Panc1 (cell line): Measurements from ENCODE around the gene TP63.

Source experiments
- CTCF ChIP-seq: fragments of 450-650 bp; IDR thresholded peaks from 2 replicates; pipeline ENCODE4 v1.5.1; 2017; ENCODE audit warnings: mild to moderate bottlenecking
- POLR2AphosphoS5 ChIP-seq: IDR thresholded peaks from 2 replicates; pipeline ENCODE4 v1.6.1; 2012; ENCODE audit warnings: mild to moderate bottlenecking, low read depth, low read length, moderate library complexity
- REST ChIP-seq, 2 experiments: IDR thresholded peaks; 2 replicates each; pipeline ENCODE4 v1.6.1; 2011 to 2012; ENCODE audit warnings: low read depth in 2 of 2, control low read depth in 1 of 2, low read length in 1 of 2, mild to moderate bottlenecking in 1 of 2, moderate library complexity in 1 of 2; ENCODE audit not compliant: insufficient read depth in 1 of 2
- SIN3A ChIP-seq: IDR thresholded peaks from 2 replicates; pipeline ENCODE4 v1.6.1; 2012; ENCODE audit warnings: low read depth, mild to moderate bottlenecking, low read length, moderate library complexity, borderline replicate concordance; ENCODE audit not compliant: insufficient read depth
- TCF7L2 ChIP-seq: IDR thresholded peaks from 2 replicates; pipeline ENCODE4 v1.6.1; 2011; ENCODE audit warnings: mild to moderate bottlenecking, low read depth, low read length, inconsistent platforms

DNA sequence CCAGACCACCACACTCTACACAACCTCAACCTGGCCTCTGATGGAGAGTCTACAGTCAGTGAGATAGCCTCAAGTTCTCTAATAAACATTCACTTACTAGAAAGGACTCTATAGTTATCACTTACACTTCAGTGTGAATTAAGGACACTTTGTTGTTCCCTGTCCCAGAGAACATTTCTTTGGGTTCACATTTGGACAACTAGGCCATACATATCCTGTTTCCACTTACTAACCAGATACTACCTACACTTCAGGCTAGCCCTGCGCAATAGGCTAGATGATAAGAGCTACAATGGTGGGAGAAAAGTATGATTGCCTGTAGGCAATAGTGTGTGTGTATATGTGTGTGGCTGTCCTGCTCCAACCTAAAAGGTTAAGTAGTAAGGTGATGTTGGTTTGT, 72.7 kb downstream of the TP63 start:
- no peak for TF ChIP-seq CTCF
- TF ChIP-seq POLR2AphosphoS5, result no peak
- no peak for TF ChIP-seq SIN3A
- TF ChIP-seq REST (IDR thresholded peaks at IDR 0.05; ENCODE audit: insufficient read depth in 1 of 2, low read depth in 2 of 2, low read length in 1 of 2), result no peak
- no peak for TF ChIP-seq TCF7L2
